IPS-NIHi11 (cell line): ENCODE results near the gene KCNAB1.

Source experiments
- DNase-seq: peaks from one replicate; pipeline ENCODE4 v3.0.0; 2012; ENCODE audit warnings: mixed read lengths, low spot score

KCNAB1 gene

GRCh38 chr3:156317462-156318074 lies 197.2 kb downstream of the KCNAB1 start:
- DNase-seq = no peak

- DNase-seq = no peak
Measured at GRCh38 chr3:156321945-156322344, 201.6 kb downstream of the KCNAB1 start.

- no peak for DNase-seq
Measured at GRCh38 chr3:156323466-156323865, 203.1 kb downstream of the KCNAB1 start.

GRCh38 chr3:156330415-156330814 lies 210.0 kb downstream of the KCNAB1 start:
- DNase-seq = no peak

- no peak for DNase-seq
Measured at GRCh38 chr3:156332304-156332703, 211.9 kb downstream of the KCNAB1 start.

- DNase-seq = peak; percentile 60
Measured at GRCh38 chr3:156334841-156335545, 214.6 kb downstream of the KCNAB1 start.

GRCh38 chr3:156339491-156339890 lies 219.1 kb downstream of the KCNAB1 start:
- no peak for DNase-seq

GRCh38 chr3:156341332-156341731 lies 221.0 kb downstream of the KCNAB1 start:
- no peak for DNase-seq

GRCh38 chr3:156341831-156342416 lies 221.5 kb downstream of the KCNAB1 start:
- DNase-seq = no peak

GRCh38 chr3:156344215-156344614 lies 223.8 kb downstream of the KCNAB1 start:
- no peak for DNase-seq

GRCh38 chr3:156349111-156349510 lies 228.7 kb downstream of the KCNAB1 start:
- no peak for DNase-seq

GRCh38 chr3:156349978-156350377 lies 229.6 kb downstream of the KCNAB1 start:
- no peak for DNase-seq

- DNase-seq = no peak
Measured at GRCh38 chr3:156350781-156351180, 230.4 kb downstream of the KCNAB1 start.

GRCh38 chr3:156351783-156352182 lies 231.4 kb downstream of the KCNAB1 start:
- no peak for DNase-seq

- DNase-seq = no peak
Measured at GRCh38 chr3:156352728-156353127, 232.3 kb downstream of the KCNAB1 start.

- no peak for DNase-seq
Measured at GRCh38 chr3:156353563-156353962, 233.2 kb downstream of the KCNAB1 start.

- no peak for DNase-seq
Measured at GRCh38 chr3:156356537-156357363, 236.4 kb downstream of the KCNAB1 start.

GRCh38 chr3:156358232-156358631 lies 237.9 kb downstream of the KCNAB1 start:
- DNase-seq = no peak

- no peak for DNase-seq
Measured at GRCh38 chr3:156359368-156359767, 239.0 kb downstream of the KCNAB1 start.

- no peak for DNase-seq
Measured at GRCh38 chr3:156360083-156360482, 239.7 kb downstream of the KCNAB1 start.

GRCh38 chr3:156360963-156361362 lies 240.6 kb downstream of the KCNAB1 start:
- DNase-seq = no peak

- no peak for DNase-seq
Measured at GRCh38 chr3:156366559-156366958, 246.2 kb downstream of the KCNAB1 start.

GRCh38 chr3:156368189-156368588 lies 247.8 kb downstream of the KCNAB1 start:
- no peak for DNase-seq
